ENCODE data around the gene KIAA0513.

Gene KIAA0513

DNA sequence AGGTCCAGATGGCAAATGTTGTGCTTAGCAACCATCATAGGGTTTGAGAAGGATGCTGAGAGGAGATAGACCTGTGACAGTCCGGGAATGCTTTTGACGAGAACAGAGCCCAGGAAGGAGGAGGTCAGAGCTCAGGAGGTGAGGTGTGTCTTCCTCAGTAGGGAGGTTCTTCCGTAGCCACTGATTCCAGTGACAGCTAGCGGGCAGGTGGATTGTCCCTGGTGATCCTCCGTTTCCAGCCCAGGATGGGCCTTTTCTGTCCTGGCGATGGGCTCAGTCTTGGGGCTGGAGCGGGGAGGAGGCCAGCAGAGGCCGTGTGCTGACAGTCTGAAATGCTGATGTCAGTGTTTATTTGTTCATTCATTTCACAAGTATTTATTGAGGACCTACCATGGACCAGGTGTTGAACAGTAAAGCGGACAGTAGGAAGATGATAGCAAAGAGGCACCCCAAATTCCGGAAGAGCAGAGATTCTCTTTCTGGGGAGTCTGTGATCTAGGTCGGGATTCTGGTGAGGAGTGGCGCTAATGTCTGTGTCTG lies 38.8 kb downstream of the KIAA0513 start:
- no peak for DNase-seq (ENCODE audit: low read depth in 4 of 4, low spot score in 1 of 4)

DNA sequence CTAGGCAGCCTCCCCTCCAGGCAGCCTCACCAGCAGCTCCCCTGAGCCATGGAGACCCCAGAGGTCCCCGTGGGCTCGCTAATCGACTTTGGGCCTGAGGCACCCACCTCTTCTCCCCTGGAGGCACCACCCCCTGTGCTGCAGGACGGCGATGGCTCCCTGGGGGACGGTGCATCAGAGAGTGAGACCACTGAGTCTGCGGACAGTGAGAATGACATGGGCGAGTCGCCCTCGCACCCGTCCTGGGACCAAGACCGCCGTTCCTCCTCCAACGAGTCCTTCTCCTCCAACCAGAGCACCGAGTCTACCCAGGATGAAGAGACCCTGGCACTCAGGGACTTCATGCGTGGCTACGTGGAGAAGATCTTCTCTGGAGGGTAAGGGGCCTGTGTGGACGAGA lies 39.4 kb downstream of the KIAA0513 start:
- no peak for DNase-seq (ENCODE audit: low read depth in 4 of 4, low spot score in 1 of 4)

DNA sequence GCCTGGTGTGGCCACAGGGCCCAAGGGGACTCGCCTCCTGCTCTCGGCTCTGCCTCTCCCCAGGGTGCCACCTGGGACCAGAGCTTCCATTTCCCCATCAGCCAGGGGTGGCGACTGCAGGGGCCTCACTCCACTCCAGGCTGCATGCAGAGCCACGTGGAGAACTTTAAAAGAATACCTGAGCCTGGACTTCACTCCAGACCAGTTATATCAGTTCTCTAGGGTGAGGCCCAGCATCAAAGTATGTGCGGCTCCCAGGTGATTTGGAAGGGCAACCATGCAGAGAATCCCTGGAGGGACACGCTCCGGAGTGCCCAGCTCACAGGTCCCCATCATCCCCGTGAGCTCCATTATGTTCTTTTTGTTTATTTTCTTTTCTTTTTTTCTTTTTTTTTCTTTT lies 39.8 kb downstream of the KIAA0513 start:
- no peak for DNase-seq (ENCODE audit: low read depth in 4 of 4, low spot score in 1 of 4)

DNA sequence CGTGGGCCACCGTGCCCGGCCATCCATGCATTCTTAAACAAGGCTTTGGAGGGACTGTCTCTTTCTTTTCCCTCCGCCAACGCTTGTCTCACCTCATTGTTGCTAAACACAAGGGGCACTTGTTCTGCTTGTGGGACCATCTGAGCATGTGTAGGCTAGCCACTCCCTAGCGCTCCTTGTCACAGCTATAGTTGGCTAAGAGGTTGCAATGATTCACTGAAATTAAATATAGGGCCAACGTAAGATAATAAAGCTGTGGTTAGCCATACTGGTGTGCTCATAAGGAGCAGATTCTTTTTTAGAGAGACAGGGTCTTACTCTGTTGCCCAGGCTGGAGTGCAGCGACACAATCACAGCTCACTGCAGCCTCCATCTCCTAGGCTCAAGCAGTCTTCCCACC lies 41.2 kb downstream of the KIAA0513 start:
- DNase-seq (ENCODE audit: low read depth in 4 of 4, low spot score in 1 of 4) = no peak

DNA sequence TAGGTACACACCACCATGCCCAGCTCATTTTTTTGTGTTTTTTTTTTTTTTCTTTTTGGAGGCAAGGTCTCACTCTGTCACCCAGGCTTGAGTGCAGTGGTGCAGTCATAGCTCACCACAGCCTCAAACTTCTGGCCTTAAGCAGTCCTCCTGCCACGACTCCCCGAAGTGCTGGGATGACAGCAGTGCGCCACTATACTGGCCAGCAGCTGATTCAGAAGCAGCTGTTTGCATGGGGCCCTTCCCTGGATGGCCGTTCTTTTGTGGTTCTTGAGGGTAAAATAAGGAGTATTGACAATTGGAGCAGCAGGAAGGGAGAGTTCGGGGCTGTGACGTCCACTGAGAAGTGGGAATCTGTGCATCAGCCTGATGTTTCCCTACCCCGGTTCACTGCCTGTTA lies 41.6 kb downstream of the KIAA0513 start:
- DNase-seq (ENCODE audit: low read depth in 4 of 4, low spot score in 1 of 4) = no peak

DNA sequence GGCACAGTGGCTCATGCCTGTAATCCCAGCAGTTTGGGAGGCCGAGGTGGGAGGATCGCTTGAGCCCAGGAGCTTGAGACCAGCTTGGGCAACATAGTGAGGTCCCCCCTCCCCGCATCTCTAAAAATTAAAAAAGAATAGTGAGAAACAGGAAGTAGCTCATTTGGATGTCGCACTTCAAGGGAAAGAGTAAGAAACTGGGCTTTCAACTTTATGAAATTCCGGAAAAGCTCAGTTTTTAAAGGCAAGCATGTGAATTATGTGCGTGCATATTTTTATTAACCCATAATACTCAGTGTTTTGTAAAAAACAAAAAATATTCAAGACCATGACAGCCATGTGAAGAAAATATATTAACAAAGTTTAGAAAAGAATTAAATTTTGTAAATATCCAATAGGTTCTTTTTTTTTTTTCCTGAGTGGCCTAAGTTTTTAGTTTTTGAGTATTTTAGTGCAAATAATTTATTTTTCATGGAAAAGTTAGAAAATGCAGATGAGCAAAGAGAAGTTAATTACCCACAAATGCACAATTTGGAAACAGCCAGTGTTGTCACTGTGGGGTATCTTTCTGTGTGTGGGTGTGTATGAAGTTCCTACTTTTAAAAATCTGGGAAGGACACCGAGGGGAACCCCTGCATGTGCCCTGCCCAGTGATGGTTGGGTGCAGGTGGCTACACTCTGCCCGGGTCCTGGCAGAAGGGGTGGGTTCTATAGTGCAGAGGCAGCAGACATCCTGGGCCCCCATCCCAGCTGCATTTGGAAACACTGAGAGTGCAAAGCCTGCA lies 44.7 kb downstream of the KIAA0513 start:
- DNase-seq (ENCODE audit: low read depth in 4 of 4, low spot score in 1 of 4) = no peak

DNA sequence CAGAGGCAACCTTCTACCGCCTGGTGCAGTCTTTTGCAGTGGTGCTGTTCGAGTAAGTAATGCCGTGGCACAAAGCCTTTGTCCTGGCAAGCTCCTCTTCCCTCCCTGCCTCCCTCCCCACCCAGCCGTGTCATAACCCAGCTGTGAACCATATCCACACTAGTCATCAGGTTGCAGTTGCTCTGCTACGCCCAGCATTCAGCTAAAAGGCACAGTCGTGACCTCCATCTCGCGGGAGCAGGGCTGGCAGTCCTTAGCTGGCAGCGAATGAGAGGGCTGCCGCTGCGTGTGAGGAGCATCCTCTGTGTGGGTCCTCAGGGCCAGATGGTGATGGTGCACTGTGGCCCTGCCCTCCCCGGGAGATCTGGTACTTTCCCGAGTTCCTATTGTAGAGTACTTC lies 45.4 kb downstream of the KIAA0513 start:
- no peak for DNase-seq (ENCODE audit: low read depth in 4 of 4, low spot score in 1 of 4)

DNA sequence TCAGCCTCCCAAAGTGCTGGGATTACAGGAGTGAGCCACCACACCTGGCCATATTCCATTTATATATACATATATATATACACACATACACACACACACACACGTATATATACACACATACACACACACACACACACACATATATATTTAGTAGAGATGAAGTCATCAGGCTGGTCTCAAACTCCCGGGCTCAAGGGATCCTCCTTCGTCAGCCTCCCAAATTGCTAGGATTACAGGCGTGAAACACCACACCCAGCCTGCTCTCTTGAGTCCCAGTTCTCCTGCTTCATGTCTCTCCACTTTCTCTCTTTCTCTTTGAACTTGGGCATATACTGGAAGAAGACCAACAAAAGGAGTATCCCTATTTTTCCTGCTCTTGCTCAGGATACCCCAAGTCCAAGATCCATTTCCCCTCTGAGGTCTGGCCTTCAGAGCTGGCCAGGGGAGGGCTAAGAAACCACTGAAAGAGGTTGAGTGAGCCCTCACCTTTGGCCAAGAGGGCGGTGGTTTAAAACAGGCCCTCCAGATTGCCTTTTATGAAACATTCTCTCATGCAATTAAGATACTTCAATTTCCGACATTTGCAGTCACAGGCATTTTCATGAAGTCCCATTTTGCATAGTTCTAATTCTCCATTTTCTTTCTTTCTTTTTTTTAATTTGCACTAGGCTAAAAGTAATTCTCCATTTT lies 46.8 kb downstream of the KIAA0513 start:
- no peak for DNase-seq (ENCODE audit: low read depth in 4 of 4, low spot score in 1 of 4)

DNA sequence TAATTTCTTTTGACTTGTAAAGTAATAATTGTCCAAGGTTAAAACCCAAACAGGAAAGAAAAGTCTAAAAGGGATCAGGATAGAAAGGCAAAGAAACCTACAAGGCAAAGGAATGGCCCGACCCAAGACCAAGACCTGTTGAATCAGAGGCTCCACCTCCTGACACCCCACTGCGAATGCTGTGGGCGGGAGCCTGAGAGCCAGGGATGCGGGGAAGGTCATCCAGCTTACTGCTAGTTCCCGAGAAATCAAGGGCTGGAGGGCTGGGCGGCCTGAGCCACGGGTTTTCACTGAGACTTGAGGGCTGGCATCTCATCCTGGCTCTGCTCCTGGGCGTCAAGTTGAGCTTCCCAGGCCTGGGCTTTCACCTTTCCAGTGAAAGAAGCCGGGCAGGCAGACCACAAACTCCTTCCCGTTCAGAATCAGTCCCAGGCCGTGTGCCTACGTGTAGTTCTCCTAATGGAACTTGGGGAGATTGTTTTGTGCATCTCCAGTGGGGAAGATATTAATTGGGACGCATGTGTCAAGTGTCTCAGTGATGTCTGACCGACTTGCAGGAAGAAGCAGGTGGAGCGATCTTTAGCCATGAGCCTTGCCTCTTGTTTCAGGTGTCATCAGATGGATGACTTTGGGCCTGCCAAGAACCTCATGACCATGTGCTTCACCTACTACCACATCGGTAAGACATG lies 47.8 kb downstream of the KIAA0513 start:
- DNase-seq (ENCODE audit: low read depth in 4 of 4, low spot score in 1 of 4) = no peak

DNA sequence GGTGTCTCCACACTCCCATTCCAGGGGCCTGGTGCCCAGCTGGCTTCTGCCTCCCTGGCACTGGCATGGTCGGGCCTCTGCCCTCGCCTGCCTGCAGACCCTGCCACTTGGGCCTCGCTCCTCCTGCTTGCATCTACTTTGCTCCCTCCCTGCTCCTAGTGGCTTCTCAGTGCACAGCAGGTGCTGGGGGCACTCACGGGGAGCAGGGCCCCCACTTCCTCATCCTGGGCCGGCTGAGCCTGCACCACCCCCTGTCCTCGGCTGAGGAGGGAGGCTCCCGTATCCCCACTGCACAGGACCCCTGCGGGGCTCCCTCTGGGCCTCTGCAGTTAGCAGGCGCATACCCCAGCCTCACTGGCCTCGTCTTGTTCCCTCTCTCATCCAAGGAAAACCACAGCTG lies 49.4 kb downstream of the KIAA0513 start:
- no peak for DNase-seq (ENCODE audit: low read depth in 4 of 4, low spot score in 1 of 4)

DNA sequence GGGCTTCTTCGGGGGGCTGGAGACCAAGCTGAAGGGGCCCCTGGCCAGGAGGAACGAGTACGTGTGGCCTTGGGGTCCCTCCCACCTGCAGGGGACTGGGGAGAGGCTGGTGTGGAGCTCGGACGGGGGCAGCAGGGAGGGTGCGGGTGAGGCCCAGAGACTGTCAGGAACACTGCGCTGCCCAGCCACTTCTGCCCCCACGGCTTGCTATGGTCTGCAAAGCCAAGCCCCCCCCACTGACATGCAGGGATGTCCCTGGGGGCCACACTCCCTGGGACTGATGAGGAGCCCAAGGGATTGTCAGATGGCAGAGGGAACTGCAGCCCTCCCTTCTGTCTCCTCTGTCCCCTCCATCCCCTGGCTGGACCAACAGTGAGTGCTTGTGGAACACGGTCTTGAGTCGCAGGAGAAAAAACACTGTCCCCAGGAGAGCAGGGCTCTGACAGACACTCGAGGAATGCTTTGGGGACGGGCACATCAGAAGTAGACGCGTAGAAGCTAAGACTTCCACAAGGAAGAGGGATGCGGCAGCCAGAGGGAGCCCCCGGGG lies 50.1 kb downstream of the KIAA0513 start:
- no peak for DNase-seq (ENCODE audit: low read depth in 4 of 4, low spot score in 1 of 4)

DNA sequence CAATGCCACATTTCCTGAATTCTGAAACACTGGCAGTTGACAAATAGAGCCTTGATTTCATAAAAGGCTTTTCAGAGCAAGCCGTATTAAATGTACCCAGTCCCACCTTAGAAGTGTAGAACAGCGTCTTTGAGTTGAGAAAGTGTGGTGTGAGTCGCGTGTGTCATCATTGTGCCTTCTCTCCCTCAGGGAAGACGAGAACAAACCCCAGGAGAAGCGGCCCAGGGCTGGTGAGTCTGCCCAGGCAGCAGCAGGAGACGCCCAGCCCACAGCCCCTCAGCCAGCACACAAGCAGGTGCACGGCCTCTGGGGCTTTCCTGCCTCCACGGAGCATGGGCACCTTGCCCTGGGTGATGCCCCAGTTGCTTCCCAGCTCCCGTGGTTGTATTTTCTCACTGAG lies 50.6 kb downstream of the KIAA0513 start:
- no peak for DNase-seq (ENCODE audit: low read depth in 4 of 4, low spot score in 1 of 4)

DNA sequence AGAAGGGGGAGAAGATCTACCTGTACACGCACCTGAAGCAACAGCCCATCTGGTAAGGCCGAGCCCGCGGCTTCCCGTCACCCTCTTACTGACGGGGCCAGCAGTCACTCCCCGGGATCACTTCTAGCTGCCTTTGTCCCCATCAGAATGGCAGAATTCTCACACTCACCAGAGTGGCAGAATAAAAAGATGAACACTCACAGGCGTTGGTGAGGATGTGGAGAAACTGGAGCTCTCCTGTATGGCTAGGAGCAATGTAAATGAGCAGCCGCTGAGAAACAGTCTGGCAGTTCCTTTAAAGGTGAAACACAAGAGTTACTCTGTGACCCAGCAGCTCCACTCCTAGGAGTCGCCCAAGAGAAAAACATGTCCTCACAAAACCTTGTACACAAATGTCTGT lies 51.4 kb downstream of the KIAA0513 start:
- DNase-seq (ENCODE audit: low read depth in 4 of 4, low spot score in 1 of 4) = no peak

DNA sequence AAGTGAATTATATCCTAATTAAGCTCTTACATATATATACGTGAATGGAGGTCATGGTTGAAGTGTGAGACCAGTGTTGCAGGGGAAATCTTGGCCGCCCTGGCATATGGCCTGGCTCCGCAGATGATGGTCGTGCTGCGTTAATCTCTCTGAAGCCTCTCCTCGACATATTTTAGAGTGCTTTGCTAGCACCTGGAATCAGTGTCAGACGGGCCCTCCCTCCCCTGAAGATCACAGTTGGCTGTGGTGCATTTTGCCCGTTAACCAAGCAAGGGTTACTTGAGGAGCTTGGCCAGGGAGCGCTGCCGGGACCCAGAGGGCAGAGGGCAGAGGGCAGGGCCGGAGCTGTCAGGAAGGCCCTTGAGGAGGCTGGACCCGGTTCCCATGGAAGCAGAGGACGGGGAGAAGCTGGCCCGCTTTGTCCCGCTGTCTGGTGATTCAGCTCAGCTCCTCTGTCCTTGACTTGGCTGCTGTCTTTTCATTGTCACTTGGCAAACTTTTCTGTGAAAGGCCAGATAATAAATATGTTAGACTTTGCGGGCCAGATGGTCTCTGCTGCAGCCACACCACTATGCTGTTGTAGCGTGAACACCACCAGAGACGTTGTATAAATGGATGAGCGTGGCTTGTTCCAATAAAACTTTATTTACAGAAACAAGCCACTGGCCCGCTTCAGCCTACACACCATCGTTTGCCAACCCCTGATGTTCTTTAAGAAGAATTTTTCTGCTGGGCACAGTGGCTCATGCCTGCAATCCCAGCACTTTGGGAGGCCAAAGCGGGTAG lies 52.4 kb downstream of the KIAA0513 start:
- no peak for DNase-seq (ENCODE audit: low read depth in 4 of 4, low spot score in 1 of 4)

DNA sequence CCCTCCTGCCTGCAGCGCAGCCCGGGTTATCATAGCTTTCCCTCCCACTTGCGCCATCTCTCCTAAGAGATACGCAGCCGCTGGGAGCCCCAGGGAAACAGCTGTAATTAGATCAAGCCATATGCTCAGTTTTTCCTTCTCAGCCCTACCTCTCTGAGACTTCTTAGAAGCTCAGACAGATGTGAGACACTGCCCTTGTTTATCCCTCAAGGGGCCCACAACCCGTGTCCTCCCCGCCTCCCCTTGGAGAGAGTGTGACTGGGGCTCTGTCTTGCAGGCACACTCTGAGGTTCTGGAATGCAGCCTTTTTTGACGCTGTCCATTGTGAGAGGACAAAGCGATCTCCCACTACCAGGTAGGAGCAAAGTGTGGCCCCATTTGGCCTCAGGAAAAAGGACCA lies 53.4 kb downstream of the KIAA0513 start:
- DNase-seq (ENCODE audit: low read depth in 4 of 4, low spot score in 1 of 4) = no peak

DNA sequence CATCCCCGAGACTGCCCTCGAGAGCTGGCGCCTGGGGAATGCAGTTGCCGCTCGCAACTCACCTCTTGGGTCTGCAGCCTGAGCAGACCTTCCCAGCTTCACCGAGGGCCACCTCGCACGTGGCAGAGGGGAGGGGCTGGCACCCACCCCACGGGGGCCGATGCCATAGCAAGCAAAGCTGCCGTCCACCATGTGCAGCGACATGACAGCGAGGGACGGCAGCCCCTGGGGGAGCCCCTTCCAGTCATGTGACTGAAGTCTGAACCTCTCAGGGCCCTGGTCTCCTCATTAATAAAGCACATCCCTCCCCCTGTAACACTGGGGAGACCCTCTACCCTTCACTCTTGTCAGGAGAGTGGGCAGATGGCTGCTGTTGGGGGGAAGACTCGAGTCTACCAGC lies 54.2 kb downstream of the KIAA0513 start:
- no peak for DNase-seq (ENCODE audit: low read depth in 4 of 4, low spot score in 1 of 4)

DNA sequence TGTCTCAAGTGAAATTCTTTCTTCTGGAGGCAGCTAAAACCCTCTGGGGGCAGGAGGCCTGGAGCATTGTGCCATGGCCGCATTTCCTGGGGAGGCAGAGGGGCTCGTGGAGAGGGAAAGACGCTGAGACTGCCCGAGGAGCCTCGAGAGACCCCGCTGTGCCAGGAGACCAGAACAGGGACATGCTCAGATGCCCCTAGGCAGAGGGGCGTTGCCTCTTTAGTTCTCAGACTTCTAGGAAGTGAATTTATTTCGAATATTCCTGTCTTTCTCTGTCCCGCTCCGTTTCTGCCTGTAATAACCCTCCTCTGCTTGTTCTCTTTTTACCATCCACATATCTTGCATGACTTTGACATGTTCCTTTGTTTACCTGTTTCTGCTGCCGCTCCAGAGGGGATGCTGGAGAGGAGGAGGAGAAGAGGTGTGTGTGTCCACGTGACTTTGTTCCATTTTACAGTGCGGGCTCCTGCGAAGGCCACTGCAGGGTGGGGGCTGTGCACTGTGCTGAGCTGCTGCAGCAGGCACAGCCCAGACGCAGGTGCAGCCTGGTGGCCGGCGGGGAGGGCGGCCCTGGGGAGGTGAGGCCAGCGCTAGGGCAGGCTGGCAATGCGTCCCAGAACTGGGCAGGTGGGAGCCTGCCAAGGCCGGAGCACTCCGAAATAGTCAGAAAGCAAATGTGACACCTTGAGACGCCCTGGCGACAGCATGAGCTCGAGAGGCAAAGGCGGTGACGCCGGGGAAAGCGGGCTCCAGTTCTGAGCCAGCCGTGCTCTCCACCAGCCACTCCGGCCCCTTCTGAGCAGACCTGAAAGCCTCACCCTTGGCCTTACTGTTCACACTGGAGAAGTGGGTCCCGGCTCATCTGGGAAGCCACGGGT lies 54.8 kb downstream of the KIAA0513 start:
- no peak for DNase-seq (ENCODE audit: low read depth in 4 of 4, low spot score in 1 of 4)

DNA sequence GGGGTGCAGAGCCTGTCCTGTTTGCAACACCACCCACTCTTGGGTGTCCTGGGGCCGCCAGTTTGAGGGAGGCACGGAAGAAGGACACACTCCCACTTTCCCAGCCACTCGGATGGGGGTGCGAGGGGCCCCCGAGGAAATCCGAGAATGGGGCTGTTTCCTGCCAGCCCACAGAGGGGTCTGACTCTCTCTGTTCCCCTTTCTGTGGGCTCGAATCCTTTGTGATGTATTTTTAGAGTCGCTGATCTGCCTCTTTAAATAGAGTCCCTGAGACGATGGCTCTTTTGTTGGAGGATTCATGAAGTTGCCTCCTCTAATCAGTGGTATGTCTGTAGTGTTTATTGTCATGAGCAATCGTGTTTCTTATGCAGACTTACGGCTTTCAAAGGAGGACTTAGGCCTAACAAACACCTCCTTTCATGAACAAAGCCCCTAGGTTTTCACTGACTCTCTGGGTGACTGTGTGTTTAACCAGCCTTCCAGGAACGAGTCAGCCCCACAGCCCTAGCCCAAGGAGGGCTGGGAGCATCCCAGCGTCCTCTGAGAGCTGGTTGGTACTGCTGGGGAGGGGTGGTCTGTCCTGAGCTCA lies 55.5 kb downstream of the KIAA0513 start:
- DNase-seq (ENCODE audit: low read depth in 4 of 4, low spot score in 1 of 4) = no peak

DNA sequence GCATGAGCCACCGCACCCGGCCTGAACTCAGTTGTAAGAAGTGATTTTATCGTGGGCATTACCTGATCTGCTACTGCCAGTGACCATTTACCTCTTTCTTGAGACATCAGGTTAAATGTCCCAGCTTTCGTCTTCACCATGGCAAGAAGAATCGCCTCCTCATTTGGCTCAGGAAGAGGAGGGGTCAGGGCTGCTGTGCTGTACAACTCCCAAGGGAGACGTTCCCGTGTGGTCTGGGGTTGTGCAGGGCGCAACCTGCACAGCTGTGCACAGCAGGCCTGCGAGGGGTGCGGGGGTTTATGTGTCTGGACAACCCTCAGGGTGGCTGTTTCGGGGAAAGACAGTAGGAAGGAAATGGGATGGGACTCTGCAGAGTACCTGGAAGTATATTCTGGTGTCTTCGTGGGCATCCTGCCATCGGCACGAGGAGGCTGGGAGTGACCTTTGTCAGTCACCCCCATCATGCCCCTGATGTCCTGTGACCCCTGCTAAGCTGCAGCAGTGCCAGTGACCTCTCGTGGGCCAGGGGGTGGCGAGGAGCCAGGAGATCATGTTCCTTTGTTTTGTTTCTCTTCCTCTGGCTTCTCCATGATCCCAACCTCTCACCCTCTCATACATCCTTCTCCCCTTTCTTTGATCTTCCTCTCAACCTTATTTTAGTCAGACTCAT lies 57.4 kb downstream of the KIAA0513 start:
- no peak for DNase-seq (ENCODE audit: low read depth in 4 of 4, low spot score in 1 of 4)
